Right ventricle myocardium superior (tissue), 1 donor: Measurements from ENCODE around the gene NLRC5. TPM values are rescaled to one million over a fixed set of nuclear protein-coding genes. Genes with fewer than 3 reads are reported as not detected.
A peak's percentile ranks its signal among the peaks of the same experiment; 100 is the strongest.
"Not testable (repeated sequence)": the region's sequence is repeated elsewhere in the genome, so short reads cannot be mapped to it uniquely, and the experiment has no call there.

Experiments used
- ATAC-seq: fragments of 200-7000 bp; cut with Tn5 transposase; one replicate; pipeline ENCODE4 v1.9.1; 2020; ENCODE audit warnings: mild to moderate bottlenecking; ENCODE audit not compliant: poor library complexity
- DNase-seq: peaks from one replicate; pipeline ENCODE4 v3.0.0-alpha.2; 2020
- intact Hi-C: fragments of 100-400 bp; cut with DNase I; formaldehyde crosslinking; loops from one replicate; pipeline ENCODE4 v1.11.2; 2022
- total RNA-seq: library from RNA; stranded (reverse); fragmentation: NEBNext Ultra II Directional; extraction: Animal tissue kit (Norgen Biotek cat#: 25700); gene quantifications from one replicate; pipeline ENCODE4 v1.2.1, GENCODE V29; 2021
- donor health status: DM: no; HTN: yes; CAD: no; lungs with severe emphysema.

Gene NLRC5
- total RNA-seq, 1 donor from 2014 or later: 9.9 TPM

DNA sequence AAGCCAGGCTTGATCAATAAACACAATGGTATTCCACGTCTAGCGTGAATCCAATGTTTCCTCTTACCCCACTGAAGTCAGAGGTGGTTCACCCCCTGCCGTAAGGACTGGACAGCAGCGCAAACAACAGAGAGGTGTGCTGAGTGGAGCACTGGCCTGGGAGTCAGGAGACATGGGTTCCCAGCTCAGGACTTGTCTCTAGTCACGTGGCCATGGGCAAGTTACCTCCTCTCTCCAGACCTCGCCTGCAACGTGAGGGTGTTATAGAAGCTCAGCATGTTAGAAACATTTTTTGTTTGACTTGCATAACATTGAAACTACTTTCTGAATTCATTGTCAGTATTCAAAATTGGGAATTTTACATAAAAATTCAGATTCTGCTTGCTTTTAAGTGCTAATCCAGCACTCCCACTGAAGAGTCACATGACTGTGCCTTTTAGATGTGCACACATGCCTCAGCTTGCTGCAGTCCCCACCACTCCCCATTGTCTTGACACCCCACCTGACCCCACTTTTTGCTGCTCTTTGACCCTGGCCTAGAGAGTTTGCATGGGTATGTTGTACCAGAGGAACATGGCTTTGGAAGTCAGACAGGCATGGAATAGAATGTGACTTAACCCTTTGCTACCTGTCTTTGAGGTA, 94.2 kb downstream of the NLRC5 start:
- intact Hi-C loops: loop anchor here (2.0 to 10.0 kb wide), 2 partner anchors 85 to 331 kb away; no protein-coding TSS in a partner anchor
- DNase-seq (no peak), ATAC-seq (no peak)

DNA sequence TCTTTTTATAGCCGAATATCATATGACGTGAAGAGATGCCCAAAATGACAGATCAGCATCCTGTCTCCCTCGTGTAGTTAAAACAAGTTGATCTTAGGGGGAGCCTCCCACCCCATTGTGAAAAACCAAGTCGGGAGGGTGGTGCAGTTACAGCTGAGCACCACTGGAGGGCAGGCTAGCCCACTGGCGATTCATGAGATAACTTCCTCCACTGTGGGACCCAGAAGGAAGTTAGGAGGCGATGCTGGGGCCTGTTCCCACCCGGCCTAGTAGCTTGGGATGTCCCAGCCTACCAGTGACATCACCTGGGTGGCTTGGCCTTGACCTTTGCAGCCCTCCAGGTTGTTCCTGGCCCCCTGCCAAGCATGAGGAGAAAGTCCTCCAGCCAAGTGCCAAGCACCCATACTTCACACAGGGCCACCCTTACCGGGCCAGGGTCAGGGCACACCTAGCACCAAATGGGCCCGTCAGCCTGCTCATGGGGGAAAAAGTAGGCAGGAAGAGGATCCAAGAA, 95.0 kb downstream of the NLRC5 start:
- intact Hi-C loops: loop anchor here (2.0 to 10.0 kb wide), 2 partner anchors 84 to 330 kb away; no protein-coding TSS in a partner anchor
- peak; percentile 87 for ATAC-seq
- DNase-seq: peak; percentile 75

DNA sequence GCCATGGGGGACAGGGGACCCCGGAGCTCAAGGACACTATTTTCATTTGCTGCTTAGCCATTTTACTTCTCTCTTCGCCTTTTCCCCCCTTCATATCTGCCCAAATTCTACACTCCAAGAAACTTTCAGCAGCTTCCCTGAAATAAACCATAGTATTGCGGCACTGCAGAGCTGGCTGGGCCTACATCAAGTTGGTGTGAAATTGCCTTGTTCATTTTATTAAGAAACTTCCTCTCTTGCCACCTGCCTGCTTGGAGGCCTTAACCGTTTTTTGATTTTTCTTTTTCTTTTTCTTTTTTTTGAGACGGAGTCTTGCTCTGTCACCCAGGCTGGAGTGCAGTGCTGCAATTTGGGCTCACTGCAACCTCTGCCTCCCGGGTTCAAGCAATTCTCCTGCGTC, 95.6 kb downstream of the NLRC5 start:
- intact Hi-C loops: loop anchor here (2.0 to 10.0 kb wide), 2 partner anchors 84 to 330 kb away; no protein-coding TSS in a partner anchor
- no peak for DNase-seq
- no peak for ATAC-seq

DNA sequence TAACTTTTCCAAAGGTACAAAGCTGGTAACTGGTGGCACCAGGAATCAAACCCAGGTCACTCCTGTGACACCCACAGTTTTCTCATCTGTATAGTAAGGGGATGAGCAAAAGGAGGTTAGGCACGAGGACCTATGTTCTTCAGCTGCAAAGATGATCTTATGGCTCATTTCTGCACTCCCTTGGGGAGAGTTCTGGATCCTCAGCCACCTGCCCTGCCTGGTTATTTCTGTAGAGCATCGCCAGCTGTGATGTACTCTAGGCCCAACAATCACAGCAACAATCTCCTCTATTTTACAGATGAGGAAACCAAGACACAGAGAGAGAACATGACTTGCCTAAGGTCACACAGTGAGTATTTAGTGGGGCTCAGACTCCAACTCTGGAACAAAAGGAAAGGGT, 97.6 kb downstream of the NLRC5 start:
- DNase-seq (no peak), ATAC-seq (no peak)
- intact Hi-C loops: loop anchor here (10.0 kb wide), 1 partner anchor 328 kb away; no protein-coding TSS in a partner anchor

DNA sequence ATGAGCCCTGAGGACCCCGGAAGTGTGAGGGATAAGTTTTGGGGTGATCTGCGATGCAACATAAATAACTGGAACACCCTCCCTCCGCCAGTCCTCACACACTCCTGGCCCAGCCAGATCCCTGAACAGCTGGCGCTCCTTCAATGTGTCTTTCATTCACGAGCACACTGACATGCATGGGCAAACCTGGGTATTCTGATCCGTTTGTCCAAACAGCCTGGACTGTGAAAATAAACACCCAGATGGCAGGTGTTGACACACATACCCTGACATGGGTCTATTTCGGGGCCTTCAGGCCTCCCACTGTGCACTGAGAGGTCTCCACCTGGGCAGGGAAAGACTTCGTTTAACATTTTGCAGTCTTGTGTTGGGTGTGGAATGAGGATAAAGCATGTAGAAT, 100.0 kb downstream of the NLRC5 start:
- intact Hi-C loops: loop anchor here (10.0 kb wide), 1 partner anchor 325 kb away; no protein-coding TSS in a partner anchor

DNA sequence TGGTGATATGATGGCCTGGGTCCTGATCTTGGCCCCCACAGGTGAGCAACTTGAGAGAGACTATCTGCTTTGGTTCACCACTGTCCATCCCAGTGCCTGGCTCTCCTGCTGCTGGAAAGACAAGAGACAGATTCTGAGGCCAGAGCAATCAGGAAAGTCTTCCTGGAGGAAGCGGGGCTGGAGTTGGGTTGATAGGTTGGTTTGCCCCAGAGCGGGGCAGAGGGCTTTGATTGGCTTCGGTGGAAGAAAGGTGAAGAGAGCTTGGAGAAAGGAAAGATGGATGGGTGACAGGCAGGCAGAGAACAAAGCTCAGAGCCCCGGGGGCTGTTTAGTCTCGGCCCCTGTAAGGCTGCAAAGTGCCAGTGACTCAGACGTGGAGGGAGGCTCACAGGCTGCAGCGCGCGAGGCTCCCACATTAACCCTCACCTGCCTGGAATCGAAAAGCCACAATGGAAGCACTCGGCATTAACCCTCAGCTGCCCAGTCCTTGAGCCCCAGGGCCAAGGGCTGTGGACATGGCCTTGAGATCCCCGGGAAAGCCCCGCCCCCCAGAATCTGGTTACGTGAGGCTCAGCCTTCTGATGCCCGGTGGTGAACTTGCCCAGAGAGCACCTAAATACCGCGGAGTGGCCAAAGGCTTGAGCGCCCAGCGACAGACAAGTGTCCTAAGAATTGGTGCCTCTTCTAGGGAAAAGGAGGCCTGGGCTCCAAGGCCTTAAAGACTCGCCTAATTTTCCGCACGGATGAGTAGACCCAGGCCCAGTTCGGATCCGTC, 102.0 kb downstream of the NLRC5 start:
- intact Hi-C loops: no loop called here
- DNase-seq (peak; percentile 62), ATAC-seq (peak; percentile 14)

More for the DNA sequence above, 100.0 kb downstream of the NLRC5 start:
- ATAC-seq (no peak), DNase-seq (no peak)

DNA sequence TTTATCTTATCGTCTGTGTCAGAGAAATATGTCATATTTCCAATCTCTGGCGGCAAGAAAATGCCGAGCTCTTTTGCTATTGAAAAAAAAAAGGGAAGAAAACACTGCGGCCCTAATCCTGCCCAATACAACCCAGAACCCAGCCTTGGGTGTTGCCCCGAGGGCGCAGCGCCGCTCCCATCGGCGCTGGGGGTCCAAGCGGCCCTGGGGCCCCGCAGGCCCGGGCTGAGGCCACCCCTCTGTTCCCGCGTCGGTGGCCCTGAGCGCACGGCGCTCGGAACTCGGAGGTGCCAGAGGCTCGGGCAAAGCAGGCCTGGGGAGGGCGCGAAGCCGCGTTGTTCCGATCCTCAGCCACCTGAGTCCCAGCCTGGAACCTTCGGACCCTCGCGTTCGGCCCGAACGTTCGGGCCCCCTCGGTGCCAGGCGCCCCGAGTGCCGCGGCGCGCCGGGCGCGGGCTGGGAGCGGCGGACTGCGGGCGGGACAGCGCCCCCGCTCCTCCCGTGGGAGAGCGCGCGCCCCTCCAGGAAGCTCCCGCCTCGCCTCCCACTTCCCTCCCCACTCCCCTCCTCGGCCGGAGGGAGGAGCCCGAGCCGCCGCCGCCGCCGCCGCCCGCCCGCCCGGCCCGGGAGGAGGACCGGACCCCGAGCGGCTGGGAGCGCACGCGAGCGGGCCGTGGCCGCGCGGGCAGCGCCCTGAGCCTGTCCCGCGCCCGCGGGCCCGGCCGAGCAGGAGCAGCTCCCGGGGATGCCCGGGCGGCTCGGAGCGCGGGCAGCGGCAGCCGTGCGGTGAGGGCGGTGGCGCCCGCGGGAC, 102.8 kb downstream of the NLRC5 start, which contains the start of gene CPNE2:
CPNE2 (plus strand) TSS at position 609 of the 811 bp plus-strand sequence. CDS start 18,160 bp downstream, outside the sequence.
- ATAC-seq (peak; percentile 88), DNase-seq (peak; percentile 77)
- intact Hi-C loops: no loop called here

DNA sequence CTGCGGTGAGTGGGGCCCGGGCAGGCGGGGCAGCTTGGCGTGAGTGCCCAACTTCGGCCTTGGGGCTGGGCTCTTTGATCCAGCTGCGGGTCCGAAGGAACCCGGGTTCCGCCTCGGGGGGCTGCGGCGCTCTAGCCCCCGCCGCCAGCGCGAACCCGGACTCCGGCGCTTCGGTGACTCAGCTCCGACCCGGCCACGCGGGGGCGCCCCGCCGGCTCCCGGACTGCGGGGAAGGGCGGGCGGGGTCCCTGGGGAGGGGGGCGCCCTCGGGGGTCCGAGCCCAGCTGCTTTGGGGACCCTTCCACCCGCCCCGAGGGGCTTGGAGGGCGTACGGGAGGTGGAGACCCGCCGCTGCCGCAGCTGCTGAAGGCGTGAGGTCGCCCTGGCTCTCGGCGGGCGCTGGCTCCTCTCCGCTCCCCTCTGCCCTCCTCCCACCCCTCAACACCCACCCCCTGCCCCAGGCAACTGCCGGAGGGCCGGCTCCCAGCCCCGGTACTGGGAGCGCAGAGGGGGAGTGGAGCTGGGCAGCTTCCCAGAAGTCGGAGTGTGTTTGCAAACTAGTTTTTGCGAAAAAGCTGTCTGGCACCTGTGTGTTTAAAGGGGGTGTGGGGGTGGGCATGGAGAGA, 103.5 kb downstream of the NLRC5 start:
- intact Hi-C loops: no loop called here
- peak; percentile 72 for DNase-seq
- ATAC-seq: peak; percentile 50

DNA sequence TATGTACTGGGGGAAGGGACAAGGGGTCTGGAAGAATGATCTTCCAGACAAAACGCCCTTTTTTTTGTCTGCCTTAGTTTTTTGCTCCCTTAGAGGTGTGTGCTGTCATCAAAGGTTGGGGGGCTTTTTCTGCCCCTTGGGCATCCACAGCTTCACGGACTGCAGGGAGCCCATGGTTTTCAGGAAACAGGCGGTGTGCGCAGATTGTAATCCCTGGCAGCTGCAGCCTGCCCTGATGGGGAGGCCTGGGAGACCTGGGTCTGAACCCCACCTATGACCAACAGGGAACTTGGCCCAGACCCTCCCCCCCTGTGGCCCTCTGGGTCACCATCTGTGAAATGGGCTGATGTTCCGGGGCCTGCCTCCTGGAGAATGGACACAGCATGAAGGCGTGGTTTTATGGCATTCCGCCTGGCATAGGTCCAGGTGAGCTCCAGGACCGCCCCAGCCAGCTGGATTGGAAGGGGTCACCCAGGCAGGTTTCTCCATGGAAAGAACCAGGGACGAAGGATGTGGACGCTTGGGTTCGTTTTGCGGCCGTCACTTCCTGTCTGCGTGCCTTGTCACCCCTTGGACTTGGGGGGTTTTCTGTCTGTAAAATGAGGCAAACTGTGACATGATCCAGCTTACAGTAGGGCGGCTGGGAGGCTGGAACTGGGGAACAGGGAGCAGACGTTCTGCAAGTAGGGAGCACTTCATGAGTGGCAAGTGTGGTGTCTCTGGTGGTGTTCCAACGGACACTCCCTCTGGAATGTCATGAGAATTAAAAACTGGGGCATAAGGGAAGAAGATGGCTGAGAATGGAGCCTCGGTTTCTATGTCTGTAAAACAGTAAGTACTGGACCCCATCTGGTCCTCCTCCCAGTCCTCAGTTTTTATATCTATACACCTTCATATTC, 104.6 kb downstream of the NLRC5 start:
- intact Hi-C loops: no loop called here
- DNase-seq: no peak

DNA sequence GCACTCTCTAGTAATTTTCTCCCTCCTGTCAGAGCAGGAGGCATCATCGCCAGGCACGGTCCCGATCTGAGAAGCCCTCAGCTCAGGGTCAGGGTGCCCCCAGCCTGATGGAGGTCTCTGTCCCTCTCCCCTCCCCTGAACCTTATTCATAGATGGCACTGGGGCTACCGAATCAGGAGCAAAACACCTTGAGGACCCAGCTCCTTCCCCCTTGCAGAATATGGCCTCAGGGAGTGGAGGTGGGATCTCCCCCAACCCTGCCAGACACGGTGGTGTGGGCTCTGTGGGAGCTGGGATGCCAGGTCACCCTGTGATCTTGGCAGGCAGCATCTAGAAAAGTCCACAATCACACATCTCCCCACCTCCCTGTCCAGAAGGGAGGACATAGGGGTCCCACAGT, 105.6 kb downstream of the NLRC5 start:
- no peak for DNase-seq
- ATAC-seq: no peak
- intact Hi-C loops: no loop called here

More for the DNA sequence above, 104.6 kb downstream of the NLRC5 start:
- no peak for ATAC-seq

DNA sequence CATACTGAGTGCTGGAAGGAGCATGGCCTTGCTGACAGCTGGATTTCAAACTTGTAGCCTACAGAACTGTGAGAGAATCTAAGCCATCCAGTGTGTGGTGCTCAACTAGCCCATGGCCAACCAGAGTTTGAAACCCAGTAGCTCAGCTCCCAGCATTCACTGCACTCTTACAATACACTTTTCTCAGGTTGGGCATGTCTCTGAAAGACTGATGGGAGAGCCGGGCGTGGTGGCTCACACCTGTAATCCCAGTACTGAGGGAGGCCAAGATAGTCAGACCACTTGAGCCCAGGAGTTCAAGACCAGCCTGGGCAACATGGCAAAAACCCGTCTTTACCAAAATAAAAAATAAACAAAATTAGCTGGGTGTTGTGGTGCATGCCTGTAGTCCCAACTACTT, 106.8 kb downstream of the NLRC5 start:
- ATAC-seq (no peak), DNase-seq (no peak)
- intact Hi-C loops: no loop called here

DNA sequence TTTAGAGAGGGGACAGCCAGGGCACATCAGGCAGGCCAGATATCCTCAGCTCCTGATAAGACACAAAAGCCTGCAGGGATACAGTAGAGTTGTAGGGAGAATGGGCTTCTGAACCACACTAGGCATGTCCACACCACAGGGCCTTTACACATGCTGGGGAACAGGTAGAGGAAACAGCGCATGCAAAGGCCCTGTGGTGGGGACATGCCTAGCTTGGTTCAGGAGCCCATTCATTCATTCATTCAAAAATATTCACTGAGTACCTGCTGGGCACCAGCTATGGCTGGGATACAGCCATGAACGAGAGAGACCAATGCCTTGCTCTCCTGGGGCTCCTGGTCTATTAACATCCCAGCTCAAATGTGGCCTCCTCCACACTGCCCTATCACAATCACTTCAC, 107.4 kb downstream of the NLRC5 start:
- intact Hi-C loops: no loop called here
- DNase-seq: no peak

DNA sequence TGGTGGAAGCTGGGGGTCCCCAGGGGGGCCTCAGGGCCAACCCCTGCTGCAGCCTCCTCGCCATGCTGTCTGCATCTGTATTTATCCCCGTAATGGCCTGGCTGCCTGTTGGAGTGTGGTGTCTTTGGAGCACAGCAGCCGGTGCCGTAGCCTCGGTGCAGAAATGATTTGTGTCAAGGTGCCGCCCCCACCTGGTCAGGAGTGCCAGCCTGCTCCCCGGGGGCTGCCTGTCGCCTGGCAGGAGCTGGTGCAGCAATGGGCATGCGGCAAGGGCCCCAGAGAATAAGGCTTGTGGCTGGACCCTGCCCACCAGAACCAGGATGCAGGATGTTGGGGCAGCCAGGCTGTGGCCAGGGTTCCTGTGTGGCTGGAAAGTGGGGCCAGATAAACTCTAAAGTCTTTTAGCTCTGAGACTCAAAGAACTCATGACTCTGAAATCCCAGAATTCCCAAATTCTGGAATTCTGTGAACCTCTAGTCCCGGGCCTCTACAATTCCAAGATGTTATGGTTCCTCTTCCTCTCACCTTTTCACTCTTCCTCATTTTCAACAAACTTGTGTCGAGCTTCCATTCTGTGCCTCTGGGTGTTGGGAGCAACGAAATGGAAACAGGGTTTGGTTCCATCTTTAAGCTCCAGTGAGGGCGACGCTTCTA, 109.0 kb downstream of the NLRC5 start:
- intact Hi-C loops: no loop called here

More for the DNA sequence above, 107.4 kb downstream of the NLRC5 start:
- ATAC-seq: no peak

DNA sequence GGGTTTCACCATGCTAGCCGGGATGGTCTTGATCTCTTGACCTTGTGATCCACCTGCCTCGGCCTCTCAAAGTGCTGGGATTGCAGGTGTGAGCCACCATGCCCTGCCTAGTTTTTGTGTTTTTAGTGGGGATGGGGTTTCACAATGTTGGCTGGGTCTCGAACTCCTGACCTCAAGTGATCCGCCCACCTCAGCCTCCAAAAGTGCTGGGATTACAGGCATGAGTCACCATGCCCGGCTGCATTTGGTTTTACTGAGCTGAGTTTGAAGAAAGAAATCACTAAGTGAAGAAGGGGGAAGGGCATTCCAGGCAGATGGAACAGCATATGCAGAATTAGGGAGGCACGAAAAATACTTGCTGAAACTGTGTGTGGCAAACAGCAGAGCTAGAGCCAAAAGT, 110.6 kb downstream of the NLRC5 start:
- intact Hi-C loops, ATAC-seq: not testable (repeated sequence)

More for the DNA sequence above, 109.0 kb downstream of the NLRC5 start:
- no peak for DNase-seq
- ATAC-seq: no peak

DNA sequence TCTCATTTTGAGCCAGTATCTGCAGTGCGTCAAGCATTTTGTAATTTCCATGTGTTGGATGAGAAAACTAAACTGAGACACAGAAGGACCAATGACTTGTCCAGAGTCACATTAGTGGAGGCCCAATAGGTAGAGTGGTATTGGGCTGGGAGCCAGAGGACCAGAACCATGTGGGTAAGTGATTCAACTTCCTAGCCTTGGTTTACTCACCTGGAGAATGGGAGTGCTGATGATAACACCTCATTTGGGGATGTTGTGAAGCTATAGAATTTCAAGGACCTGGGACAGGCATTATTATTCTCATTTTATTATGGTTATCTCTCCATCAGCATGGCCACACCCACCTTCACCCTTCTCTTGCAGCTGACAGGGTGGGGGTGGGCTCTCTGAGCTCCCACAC, 111.1 kb downstream of the NLRC5 start:
- no peak for DNase-seq
- ATAC-seq: no peak
- intact Hi-C loops: no loop called here

More for the DNA sequence above, 110.6 kb downstream of the NLRC5 start:
- DNase-seq: not testable (repeated sequence)

DNA sequence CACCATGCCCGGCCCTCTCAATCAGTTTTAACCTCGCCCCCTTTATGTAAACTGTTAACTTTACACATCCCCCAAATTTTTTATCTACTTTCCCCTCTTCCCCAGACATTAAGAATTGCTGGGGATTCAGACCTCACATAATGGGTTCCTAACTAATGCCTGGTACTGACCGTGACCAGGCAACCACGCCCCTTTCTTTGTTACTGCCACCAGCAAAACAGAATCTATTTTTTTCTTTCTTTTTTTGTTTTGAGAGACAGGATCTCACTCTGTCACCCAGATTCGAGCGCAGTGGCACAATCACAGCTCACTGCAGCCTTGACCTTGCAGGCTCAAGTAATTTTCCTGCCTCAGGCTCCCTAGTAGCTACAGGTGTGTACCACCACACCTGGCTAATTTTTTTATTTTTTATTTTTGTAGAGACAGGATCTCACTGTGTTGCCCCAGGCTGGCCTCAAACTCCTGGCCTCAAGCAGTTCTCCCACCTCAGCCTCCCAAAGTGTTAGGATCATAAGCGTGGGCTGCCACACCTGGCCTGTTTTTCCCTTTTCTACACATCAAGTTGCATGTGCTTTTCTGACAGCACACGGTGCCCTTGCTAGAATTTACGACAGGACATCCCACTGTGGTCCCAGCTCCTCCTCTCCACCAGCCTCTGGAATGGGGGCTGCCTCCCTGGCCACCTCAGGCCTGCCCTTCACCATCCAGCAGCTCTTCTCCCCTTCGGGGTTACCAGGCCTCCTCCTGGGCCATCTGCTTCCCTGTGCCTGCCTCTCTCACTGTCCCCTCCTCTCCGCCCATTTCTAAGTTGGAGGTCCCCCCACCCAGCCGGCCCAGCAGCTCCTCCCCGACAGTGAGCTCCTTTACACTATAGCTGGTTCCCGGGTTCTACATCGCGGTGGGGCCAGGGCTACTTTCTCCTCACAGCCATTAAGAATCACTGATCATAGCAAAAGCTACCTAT, 113.8 kb downstream of the NLRC5 start:
- intact Hi-C loops: no loop called here
- no peak for DNase-seq
- no peak for ATAC-seq
